ENCODE results near the gene TPK1.
"Not testable (repeated sequence)": the region's sequence is repeated elsewhere in the genome, so short reads cannot be mapped to it uniquely, and the experiment has no call there.

Gene TPK1

DNA sequence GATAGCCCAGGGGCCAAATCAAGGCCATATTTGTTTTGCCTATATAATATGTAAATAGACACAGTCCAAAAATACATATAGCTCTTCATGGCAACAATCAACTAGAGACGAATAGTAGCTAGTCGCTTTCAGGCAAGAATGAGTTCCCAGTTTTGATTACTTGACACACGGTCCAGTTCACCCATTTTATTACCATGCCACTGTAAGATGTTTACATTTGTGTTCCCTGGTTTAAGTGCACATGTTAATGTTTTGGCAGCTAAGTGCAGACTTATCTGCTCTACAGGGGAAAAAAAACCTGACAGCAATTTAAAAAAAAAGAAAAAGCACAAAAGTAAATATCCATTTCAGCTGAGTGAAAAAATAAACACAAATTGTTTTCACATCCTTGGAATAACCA is 213.1 kb downstream of the TPK1 start:
- H3K4me2 ChIP-seq = no peak overlapping the region
- H3K4me1 ChIP-seq = no peaks in the 10 kb centered on the region
- H3K9ac ChIP-seq = no peak overlapping the region
- no peak for TF ChIP-seq Cebpa-rat (IDR thresholded peaks at IDR 0.05)
- no peak overlapping the region for H3K27ac ChIP-seq
- no peaks in the 10 kb centered on the region for H3K36me3 ChIP-seq
- no peak overlapping the region for H3K4me3 ChIP-seq
- H3K27me3 ChIP-seq = no peaks in the 10 kb centered on the region
- H4K20me1 ChIP-seq = no peaks in the 10 kb centered on the region
- H3K9me3 ChIP-seq = peaks cover 13% of the 10 kb centered on the region; the same call in 1 of the 2 replicates

DNA sequence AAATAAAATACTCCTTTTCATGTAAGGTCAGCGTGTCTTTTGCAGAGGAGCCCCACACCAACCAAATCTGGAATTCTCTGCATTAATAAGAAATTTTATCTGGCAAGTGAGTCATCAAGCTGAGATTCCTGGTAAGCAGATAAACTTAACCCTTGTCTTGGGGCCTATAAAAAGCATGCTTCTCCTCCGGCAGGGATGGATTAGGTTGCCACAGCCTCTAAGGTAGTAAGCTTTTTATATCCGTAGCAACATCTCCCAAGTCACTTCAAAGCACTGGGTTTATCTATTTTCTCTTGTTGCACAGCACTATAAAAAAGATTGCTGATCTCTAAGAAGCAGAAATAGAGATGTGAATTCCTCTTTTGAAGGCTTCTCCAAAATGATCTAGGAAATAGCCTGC is 229.6 kb downstream of the TPK1 start:
- no peak overlapping the region for H3K9ac ChIP-seq
- TF ChIP-seq Cebpa-rat (IDR thresholded peaks at IDR 0.05) = no peak
- no peaks in the 10 kb centered on the region for H3K9me3 ChIP-seq

DNA sequence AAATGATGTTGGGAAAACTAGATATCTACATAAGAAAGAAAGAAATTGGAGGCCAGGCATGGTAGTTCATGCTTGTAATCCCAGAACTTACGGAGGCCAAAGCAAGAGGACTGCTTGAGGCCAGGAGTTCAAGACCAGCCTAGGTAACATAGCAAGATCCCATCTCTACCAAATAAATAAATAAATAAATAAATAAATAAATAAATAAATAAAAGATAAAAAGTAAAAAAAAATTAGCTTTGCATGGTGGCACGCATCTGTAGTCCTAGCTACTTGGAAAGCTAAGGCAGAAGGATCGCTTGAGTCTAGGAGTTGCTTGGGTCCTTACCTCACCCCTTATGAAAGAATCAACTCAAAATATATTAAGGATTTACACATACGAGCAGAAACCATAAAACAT is 238.9 kb downstream of the TPK1 start:
- Histone ChIP-seq H3K27ac (no peak overlapping the region), H3K4me3 (no peak overlapping the region), H3K4me2 (no peak overlapping the region), H3K36me3 (no peaks in the 10 kb centered on the region), H3K9ac (no peak overlapping the region), H3K9me3 (peaks cover 7% of the 10 kb centered on the region), H3K27me3 (no peaks in the 10 kb centered on the region), H3K4me1 (no peaks in the 10 kb centered on the region), H4K20me1 (no peaks in the 10 kb centered on the region)
- no peak for TF ChIP-seq Cebpa-rat (IDR thresholded peaks at IDR 0.05)

More for the DNA sequence above, 229.6 kb downstream of the TPK1 start:
- Histone ChIP-seq H4K20me1 (no peaks in the 10 kb centered on the region), H3K4me1 (no peaks in the 10 kb centered on the region), H3K4me2 (no peak overlapping the region), H3K27ac (no peak overlapping the region), H3K27me3 (no peaks in the 10 kb centered on the region), H3K4me3 (no peak overlapping the region), H3K36me3 (no peaks in the 10 kb centered on the region)

DNA sequence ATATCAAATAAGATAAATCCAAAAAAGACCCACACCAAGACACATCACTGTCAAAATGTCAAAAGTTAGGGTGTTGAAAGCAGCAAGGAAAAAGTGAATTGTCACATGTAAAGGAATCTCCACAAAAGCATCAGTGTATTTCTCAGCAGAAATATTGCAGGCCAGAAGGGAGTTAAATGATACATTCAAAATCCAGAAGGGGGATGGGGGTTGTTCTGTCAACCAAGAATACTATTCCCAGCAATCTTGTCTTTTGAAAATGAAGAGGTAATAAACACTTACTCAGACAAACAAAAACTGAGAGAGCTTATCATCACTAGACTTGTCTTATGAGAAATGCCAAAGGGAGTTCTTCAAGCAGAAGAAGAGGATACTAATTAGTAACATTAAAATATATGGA is 241.3 kb downstream of the TPK1 start:
- no peaks in the 10 kb centered on the region for H3K27me3 ChIP-seq
- no peak overlapping the region for H3K9ac ChIP-seq
- H3K4me1 ChIP-seq = no peaks in the 10 kb centered on the region
- no peaks in the 10 kb centered on the region for H4K20me1 ChIP-seq
- no peak overlapping the region for H3K4me3 ChIP-seq
- no peak overlapping the region for H3K4me2 ChIP-seq
- no peak overlapping the region for H3K27ac ChIP-seq
- no peak for TF ChIP-seq Cebpa-rat (IDR thresholded peaks at IDR 0.05)
- peaks cover 7% of the 10 kb centered on the region for H3K9me3 ChIP-seq
- H3K36me3 ChIP-seq = no peaks in the 10 kb centered on the region

DNA sequence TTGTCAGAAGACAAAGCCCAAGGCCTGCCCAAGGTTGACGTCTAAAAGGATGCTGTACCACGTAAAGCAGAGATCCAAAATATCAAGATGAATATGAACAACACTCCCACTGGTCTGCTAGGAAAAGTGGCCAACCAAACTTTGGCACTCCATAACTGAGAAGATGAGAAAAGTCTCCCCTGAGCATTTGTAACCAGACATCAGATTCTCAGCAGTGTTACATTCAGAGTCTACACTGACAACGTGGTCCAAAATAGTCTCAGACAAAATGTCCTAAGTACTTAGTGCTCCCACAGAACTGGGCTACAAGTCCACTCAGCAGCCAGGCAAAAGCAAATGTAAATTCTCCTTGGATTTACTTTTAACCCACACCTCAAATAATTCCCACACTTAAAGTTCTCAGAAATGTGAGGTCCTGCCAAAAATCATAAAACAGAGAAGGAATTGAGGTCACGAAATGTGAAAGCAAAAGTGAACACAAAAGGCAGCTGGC is 247.2 kb downstream of the TPK1 start:
- Histone ChIP-seq H4K20me1 (no peaks in the 10 kb centered on the region), H3K27me3 (no peaks in the 10 kb centered on the region), H3K4me2 (no peak overlapping the region), H3K9ac (no peak overlapping the region), H3K9me3 (no peaks in the 10 kb centered on the region), H3K4me3 (no peak overlapping the region), H3K27ac (no peak overlapping the region), H3K36me3 (no peaks in the 10 kb centered on the region), H3K4me1 (no peaks in the 10 kb centered on the region)
- no peak for TF ChIP-seq Cebpa-rat (IDR thresholded peaks at IDR 0.05)

DNA sequence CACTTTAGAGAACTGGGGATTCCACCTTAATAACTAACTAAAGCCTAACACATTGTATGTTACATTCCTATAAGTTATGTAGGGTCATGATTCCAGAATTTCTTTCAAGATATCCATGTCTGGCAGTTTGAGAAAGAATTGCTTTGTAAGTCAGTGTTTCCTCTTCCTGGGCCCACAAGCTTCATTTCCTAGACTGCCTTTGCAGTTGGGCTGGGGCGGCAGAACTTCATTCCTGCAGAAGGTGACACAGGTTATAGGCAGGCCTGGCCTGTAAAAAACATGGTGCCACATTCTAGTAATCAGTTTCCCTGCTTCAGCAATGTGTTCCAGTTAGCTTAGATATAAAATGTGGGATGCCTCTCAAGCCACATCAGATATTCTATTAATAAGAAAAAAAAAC is 248.2 kb downstream of the TPK1 start:
- no peak overlapping the region for H3K4me3 ChIP-seq
- TF ChIP-seq Cebpa-rat (IDR thresholded peaks at IDR 0.05) = no peak
- H3K4me1 ChIP-seq = no peaks in the 10 kb centered on the region
- no peaks in the 10 kb centered on the region for H3K9me3 ChIP-seq
- H3K27me3 ChIP-seq = no peaks in the 10 kb centered on the region
- no peak overlapping the region for H3K4me2 ChIP-seq
- H3K27ac ChIP-seq = no peak overlapping the region
- H3K9ac ChIP-seq = no peak overlapping the region
- H4K20me1 ChIP-seq = no peaks in the 10 kb centered on the region
- H3K36me3 ChIP-seq = no peaks in the 10 kb centered on the region

DNA sequence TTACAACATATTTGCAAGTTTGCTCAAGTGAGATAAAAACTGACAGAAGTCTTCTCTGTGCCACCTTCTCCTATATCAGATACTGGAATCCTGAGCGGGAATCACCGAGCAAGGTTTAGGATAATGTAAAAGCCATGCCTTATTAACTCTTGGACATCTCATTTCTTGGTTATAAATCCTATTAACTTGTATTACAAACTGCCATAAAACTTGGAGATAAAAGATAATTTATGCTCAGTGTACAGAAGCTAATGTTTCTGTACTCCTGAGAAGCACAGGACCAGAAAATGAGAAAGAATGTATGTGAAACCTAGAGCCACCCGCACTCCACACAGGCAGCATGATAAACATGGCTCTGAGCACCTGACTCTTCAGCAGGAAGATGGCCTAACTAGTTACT is 251.1 kb downstream of the TPK1 start:
- Histone ChIP-seq H3K27ac (no peak overlapping the region), H3K27me3 (no peaks in the 10 kb centered on the region), H3K4me1 (no peaks in the 10 kb centered on the region), H3K4me3 (no peak overlapping the region), H3K9ac (no peak overlapping the region), H3K9me3 (no peaks in the 10 kb centered on the region), H3K4me2 (no peak overlapping the region), H4K20me1 (no peaks in the 10 kb centered on the region), H3K36me3 (no peaks in the 10 kb centered on the region)
- TF ChIP-seq Cebpa-rat (IDR thresholded peaks at IDR 0.05) = no peak

DNA sequence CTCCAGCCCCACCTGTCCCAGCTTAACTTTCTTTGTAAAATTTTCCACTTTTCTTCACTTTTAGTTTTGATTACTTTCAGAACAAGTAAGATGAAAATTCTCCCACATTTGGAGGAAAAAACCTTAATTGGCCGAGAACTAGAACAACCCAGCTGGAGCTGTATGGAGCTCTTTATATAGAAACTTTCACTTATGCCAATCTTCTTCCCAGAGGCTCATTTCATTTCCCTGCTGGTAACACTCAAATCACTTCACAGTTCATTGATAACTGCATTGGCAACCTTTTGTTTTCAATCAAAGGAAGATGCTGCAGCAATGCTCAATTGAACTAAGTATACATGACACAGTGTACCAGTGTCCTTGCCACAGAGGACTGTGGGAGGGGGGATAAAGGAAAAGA is 256.2 kb downstream of the TPK1 start:
- Histone ChIP-seq H3K36me3 (no peaks in the 10 kb centered on the region), H3K27me3 (no peaks in the 10 kb centered on the region), H3K27ac (no peak overlapping the region), H3K9me3 (no peaks in the 10 kb centered on the region), H3K9ac (no peak overlapping the region), H4K20me1 (no peaks in the 10 kb centered on the region), H3K4me1 (no peaks in the 10 kb centered on the region), H3K4me2 (no peak overlapping the region), H3K4me3 (no peak overlapping the region)
- TF ChIP-seq Cebpa-rat (IDR thresholded peaks at IDR 0.05) = no peak

DNA sequence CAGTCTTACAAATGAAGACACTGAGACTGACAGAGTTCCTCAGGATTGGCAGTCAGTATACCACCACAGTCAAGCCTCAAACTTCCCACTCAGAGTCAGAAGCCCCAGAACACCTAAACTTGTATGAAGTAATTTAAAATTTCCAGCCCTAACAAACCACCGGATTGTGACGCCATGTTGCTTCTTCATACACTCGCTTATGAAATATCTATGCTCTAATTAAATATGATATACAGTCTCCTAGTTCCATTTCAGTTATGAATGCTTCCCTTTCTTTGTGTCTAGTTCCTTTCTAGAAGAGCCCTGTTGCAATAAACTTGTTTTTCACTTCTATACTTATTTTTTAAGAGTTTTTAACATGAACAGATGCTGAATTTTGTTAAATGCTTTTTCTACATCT is 260.4 kb downstream of the TPK1 start:
- H3K27me3 ChIP-seq = no peaks in the 10 kb centered on the region
- no peaks in the 10 kb centered on the region for H3K4me1 ChIP-seq
- H3K27ac ChIP-seq = no peak overlapping the region
- H3K4me2 ChIP-seq = no peak overlapping the region
- no peaks in the 10 kb centered on the region for H3K36me3 ChIP-seq
- no peak overlapping the region for H3K4me3 ChIP-seq
- no peaks in the 10 kb centered on the region for H3K9me3 ChIP-seq
- H4K20me1 ChIP-seq = no peaks in the 10 kb centered on the region
- H3K9ac ChIP-seq = no peak overlapping the region
- no peak for TF ChIP-seq Cebpa-rat (IDR thresholded peaks at IDR 0.05)

DNA sequence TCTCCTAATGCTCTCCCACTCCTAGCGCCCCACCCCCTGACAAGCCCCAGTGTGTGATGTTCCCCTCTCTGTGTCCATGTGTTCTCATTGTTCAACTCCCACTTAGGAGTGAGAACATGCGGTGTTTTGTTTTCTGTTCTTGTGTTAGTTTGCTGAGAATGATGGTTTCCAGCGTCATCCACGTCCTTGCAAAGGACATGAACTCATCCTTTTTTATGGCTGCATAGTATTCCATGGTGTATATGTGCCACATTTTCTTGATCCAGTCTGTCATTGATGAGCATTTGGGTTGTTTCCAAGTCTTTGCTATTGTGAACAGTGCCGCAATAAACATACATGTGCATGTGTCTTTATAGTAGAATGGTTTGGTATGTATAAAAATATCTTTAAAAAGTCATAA is 261.1 kb downstream of the TPK1 start:
- H3K4me2 ChIP-seq, H3K27ac ChIP-seq, H3K27me3 ChIP-seq, H3K9ac ChIP-seq, H3K36me3 ChIP-seq, H3K9me3 ChIP-seq, H3K4me3 ChIP-seq, H3K4me1 ChIP-seq, H4K20me1 ChIP-seq: not testable (repeated sequence)

DNA sequence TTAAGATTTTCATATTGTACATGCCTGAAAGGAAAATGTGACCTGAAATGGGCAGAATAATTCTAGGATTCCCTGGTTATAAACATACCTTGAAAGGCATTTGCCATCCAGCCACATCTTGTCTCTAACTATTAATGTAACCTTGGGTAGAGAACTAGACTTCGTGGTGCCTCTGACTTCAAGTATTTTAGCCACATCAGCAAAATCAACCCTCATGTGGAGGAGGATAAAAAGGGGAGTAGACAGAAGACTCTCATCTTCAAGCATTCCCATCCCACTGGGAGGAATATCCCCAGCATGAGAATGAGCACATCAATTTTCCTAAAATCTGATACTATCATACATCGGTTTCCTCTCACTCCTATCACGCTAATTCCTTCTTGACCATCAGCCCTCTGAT is 267.6 kb downstream of the TPK1 start:
- Histone ChIP-seq H3K9me3 (no peaks in the 10 kb centered on the region), H3K27ac (no peak overlapping the region), H3K9ac (no peak overlapping the region), H3K4me1 (no peaks in the 10 kb centered on the region), H3K4me2 (no peak overlapping the region), H3K27me3 (no peaks in the 10 kb centered on the region), H3K36me3 (no peaks in the 10 kb centered on the region), H3K4me3 (no peak overlapping the region), H4K20me1 (no peaks in the 10 kb centered on the region)
- TF ChIP-seq Cebpa-rat (IDR thresholded peaks at IDR 0.05) = no peak

Data from BLaER1 (cell line).